Adrenal gland (tissue), 12 donors: Measurements from ENCODE around the gene CAD. TPM values are rescaled to one million over a fixed set of nuclear protein-coding genes. Genes with fewer than 3 reads are reported as not detected.

Experiments used
- DNase-seq, 7 donors: peaks; one replicate each; pipeline ENCODE4 v3.0.0-alpha.2; 2019 to 2020
- H3K27ac ChIP-seq, 5 donors: fragments of 200-600 bp; sonication (generic) in 4 of 5; 1 replicate in 3 of 5; 2 replicates in 2 of 5; pipeline versions ENCODE4 v1.5.1 to v1.8.0; 2016 to 2020; ENCODE audit warnings: mild to moderate bottlenecking in 1 of 5
- H3K27me3 ChIP-seq: fragments of 200-600 bp; 2 replicates; pipeline ENCODE4 v1.8.0; 2021
- H3K36me3 ChIP-seq, 2 donors: fragments of 200-600 bp; replicated peaks in 1 of 2; 1 replicate in 1 of 2; 2 replicates in 1 of 2; pipeline versions ENCODE4 v1.5.1 to v1.8.0; 2018 to 2022
- H3K4me1 ChIP-seq, 2 donors: fragments of 200-600 bp; replicated peaks in 1 of 2; 1 replicate in 1 of 2; 2 replicates in 1 of 2; pipeline versions ENCODE4 v1.5.1 to v1.8.0; 2018 to 2021
- H3K4me3 ChIP-seq, 4 donors: fragments of 200-600 bp; sonication (generic) in 3 of 4; one replicate each; pipeline ENCODE4 v1.5.1; 2016 to 2018
- H3K9me3 ChIP-seq, 3 donors: fragments of 200-600 bp; sonication (generic) in 1 of 3; replicated peaks in 1 of 3; 1 replicate in 2 of 3; 2 replicates in 1 of 3; pipeline versions ENCODE4 v1.5.1 to v1.8.0; 2016 to 2021
- CTCF ChIP-seq, 6 experiments: fragments of 450-650 bp in 4 of 6; fragments of 200-600 bp in 2 of 6; sonication (generic) in 1 of 6; IDR thresholded peaks; 1 replicate in 5 of 6; 2 replicates in 1 of 6; pipeline versions ENCODE4 v1.5.1 to v1.8.0; 2016 to 2021; ENCODE audit warnings: antibody characterized with exemption in 6 of 6, mild to moderate bottlenecking in 2 of 6, moderate library complexity in 1 of 6
- POLR2A ChIP-seq, 2 donors: fragments of 450-650 bp; IDR thresholded peaks; one replicate each; pipeline ENCODE4 v1.6.1; 2017; ENCODE audit warnings: antibody characterized with exemption in 2 of 2, mild to moderate bottlenecking in 2 of 2, moderate library complexity in 1 of 2
- WGBS, 4 donors: extraction: QIAGEN DNeasy Blood & Tissue Kit in 2 of 4; methylation state at CpG; one replicate each; pipeline versions ENCODE4 v1.1.5 to v1.1.7; 2013 to 2017; 5-methylcytosine and 5-hydroxymethylcytosine counted together
- intact Hi-C, 2 donors: fragments of 100-400 bp; cut with DNase I; formaldehyde crosslinking; loops; one replicate each; pipeline versions ENCODE4 v1.14.1 to v1.15.0; 2022 to 2023
- polyA plus RNA-seq, 3 donors: library from polyadenylated mRNA; stranded (reverse); fragments of 200-250 nt in 2 of 3; fragments of 350-450 nt in 1 of 3; fragmentation: Illumina TruSeq in 1 of 3; extraction: RNeasy Lipid Tissue Mini Kit (QIAGEN cat#74804) in 1 of 3; gene quantifications; one replicate each; pipeline ENCODE4 v1.2.3, GENCODE V29; 2013 to 2014
- total RNA-seq, 9 donors: library from RNA; depleted of rRNA in 4 of 9; stranded (reverse); fragments of >200 nt in 4 of 9; fragments of 120-200 nt in 1 of 9; fragmentation: NEBNext Ultra II Directional in 1 of 9; extraction: Animal tissue kit (Norgen Biotek cat#: 25700) in 1 of 9; gene quantifications; one replicate each; pipeline versions ENCODE4 v1.1.0 to v1.2.4, GENCODE V29; 2013 to 2023
- donor health status: healthy with polysubstance abuse.
- donor health status: Bipolar disorder and iron deficiency.
- donor health status: DM: yes; HTN: yes; CAD: no.
- donor health status: DM: no; HTN: no; CAD: no.
- donor health status: DM: no; HTN: no; CAD: no.
- donor health status: DM: yes; HTN: yes; CAD: no.

The CAD gene
- total and polyA plus RNA-seq, 12 donors, result 8.9 to 70.5 (median 18.4) TPM

- peaks cover 19 to 20% of the 10 kb centered on the region in 2 donors for H3K4me1 ChIP-seq
These were observed 73.4 kb downstream of the CAD start for GRCh38 chr2:27290549-27290948.

GRCh38 chr2:27291865-27292264 lies 74.7 kb downstream of the CAD start:
- TF ChIP-seq CTCF (IDR thresholded peaks at IDR 0.05) (no peak), POLR2A (IDR thresholded peaks at IDR 0.05) (no peak)
- intact Hi-C loops, result no loop called here
- DNase-seq, result no peak

More at GRCh38 chr2:27290549-27290948, 73.4 kb downstream of the CAD start:
- Histone ChIP-seq H3K36me3 (no peaks in the 10 kb centered on the region), H3K27ac (no peak overlapping the region), H3K4me3 (no peak overlapping the region), H3K27me3 (no peaks in the 10 kb centered on the region), H3K9me3 (no peaks in the 10 kb centered on the region)
- WGBS, 4 donors, result 78 to 88% (median 83%) methylated on average over 5 of the region's 5 CpGs
- intact Hi-C loops, result no loop called here
- DNase-seq, result no peak
- no peak for TF ChIP-seq POLR2A (IDR thresholded peaks at IDR 0.05)
- TF ChIP-seq CTCF (IDR thresholded peaks at IDR 0.05), result no peak

More at GRCh38 chr2:27291865-27292264, 74.7 kb downstream of the CAD start:
- H3K4me3 ChIP-seq, result no peak overlapping the region
- no peak overlapping the region for H3K27ac ChIP-seq
- peaks cover 19 to 20% of the 10 kb centered on the region in 2 donors for H3K4me1 ChIP-seq
- no peaks in the 10 kb centered on the region for H3K36me3 ChIP-seq
- H3K9me3 ChIP-seq, result no peaks in the 10 kb centered on the region
- WGBS, 4 donors, result 66 to 79% (median 70%) methylated on average over 6 of the region's 6 CpGs
- no peaks in the 10 kb centered on the region for H3K27me3 ChIP-seq

Other genes starting within 250 kb of the CAD start
- 10 to 100 TPM; 11.0 to 27.9 (median 18.6) TPM for gene MAPRE3, start 246.7 kb upstream of the CAD start, total RNA-seq
- gene MAPRE3, start 246.7 kb upstream of the CAD start, polyA plus RNA-seq, result 10 to 100 TPM; 26.5 to 73.0 (median 30.5) TPM
- 100 to 1,000 TPM in 2 of 9 donors, 10 to 100 TPM in 7; 25.2 to 124 (median 50.0) TPM for gene TMEM214, start 184.4 kb upstream of the CAD start, total RNA-seq
- 100 to 1,000 TPM in 1 of 3 donors, 10 to 100 TPM in 2; 63.7 to 111 (median 96.8) TPM for gene TMEM214, start 184.4 kb upstream of the CAD start, polyA plus RNA-seq
- gene AGBL5, start 165.7 kb upstream of the CAD start, total RNA-seq, result 10 to 100 TPM; 23.4 to 42.4 (median 32.0) TPM
- 10 to 100 TPM; 21.2 to 31.3 (median 29.8) TPM for gene AGBL5, start 165.7 kb upstream of the CAD start, polyA plus RNA-seq
- gene OST4, start 145.7 kb upstream of the CAD start, total RNA-seq, result 100 to 1,000 TPM; 174 to 617 (median 397) TPM
- gene OST4, start 145.7 kb upstream of the CAD start, polyA plus RNA-seq, result 100 to 1,000 TPM; 387 to 602 (median 531) TPM
- gene EMILIN1, start 138.8 kb upstream of the CAD start, total RNA-seq, result 100 to 1,000 TPM in 5 of 9 donors, 10 to 100 TPM in 4; 17.7 to 243 (median 115) TPM
- gene EMILIN1, start 138.8 kb upstream of the CAD start, polyA plus RNA-seq, result 100 to 1,000 TPM in 1 of 3 donors, 10 to 100 TPM in 1, 1 to 10 TPM in 1; 4.2 to 168 (median 84.4) TPM
- gene KHK, start 130.6 kb upstream of the CAD start, total RNA-seq, result 10 to 100 TPM in 4 of 9 donors, 1 to 10 TPM in 5; 4.0 to 14.4 (median 9.0) TPM
- gene KHK, start 130.6 kb upstream of the CAD start, polyA plus RNA-seq, result 1 to 10 TPM; 3.3 to 6.7 (median 4.9) TPM
- gene CGREF1, start 98.2 kb upstream of the CAD start, total RNA-seq, result 1 to 10 TPM in 4 of 9 donors, under 1 TPM in 4, not detected in 1; 0.52 to 4.7 (median 1.0) TPM
- gene CGREF1, start 98.2 kb upstream of the CAD start, polyA plus RNA-seq, result 1 to 10 TPM; 1.8 to 2.0 (median 2.0) TPM
- 1 to 10 TPM in 6 of 9 donors, under 1 TPM in 2, not detected in 1; 0.61 to 3.3 (median 1.5) TPM for gene ABHD1, start 93.6 kb upstream of the CAD start, total RNA-seq
- 1 to 10 TPM in 2 of 3 donors, under 1 TPM in 1; 0.90 to 6.0 (median 4.4) TPM for gene ABHD1, start 93.6 kb upstream of the CAD start, polyA plus RNA-seq
- 10 to 100 TPM; 47.0 to 91.5 (median 64.6) TPM for gene PREB, start 82.7 kb upstream of the CAD start, total RNA-seq
- 10 to 100 TPM; 44.1 to 68.5 (median 67.8) TPM for gene PREB, start 82.7 kb upstream of the CAD start, polyA plus RNA-seq
- not detected for gene PRR30, start 78.0 kb upstream of the CAD start, total RNA-seq
- not detected for gene PRR30, start 78.0 kb upstream of the CAD start, polyA plus RNA-seq
- gene TCF23, start 68.4 kb upstream of the CAD start, total RNA-seq, result under 1 TPM in 7 of 9 donors, not detected in 2; under 0.01 to 0.35 (median 0.08) TPM
- gene TCF23, start 68.4 kb upstream of the CAD start, polyA plus RNA-seq, result under 1 TPM in 2 of 3 donors, not detected in 1; 0.03 to 0.24 TPM
- gene ATRAID, start 5.3 kb upstream of the CAD start, total RNA-seq, result 100 to 1,000 TPM; 124 to 292 (median 155) TPM
- 100 to 1,000 TPM; 139 to 228 (median 190) TPM for gene ATRAID, start 5.3 kb upstream of the CAD start, polyA plus RNA-seq
- gene SLC5A6, start 5.1 kb upstream of the CAD start, total RNA-seq, result 10 to 100 TPM; 13.5 to 35.0 (median 18.5) TPM
- gene SLC5A6, start 5.1 kb upstream of the CAD start, polyA plus RNA-seq, result 10 to 100 TPM; 17.8 to 30.1 (median 18.1) TPM
- 1 to 10 TPM in 8 of 9 donors, not detected in 1; 1.4 to 5.6 (median 3.1) TPM for gene SLC30A3, start 45.7 kb downstream of the CAD start, total RNA-seq
- gene SLC30A3, start 45.7 kb downstream of the CAD start, polyA plus RNA-seq, result 1 to 10 TPM in 2 of 3 donors, under 1 TPM in 1; 0.27 to 1.5 (median 1.3) TPM
- 1 to 10 TPM in 3 of 9 donors, under 1 TPM in 3, not detected in 3; 0.14 to 2.0 (median 0.99) TPM for gene DNAJC5G, start 58.1 kb downstream of the CAD start, total RNA-seq
- 1 to 10 TPM in 1 of 3 donors, under 1 TPM in 1, not detected in 1; 0.88 to 2.9 TPM for gene DNAJC5G, start 58.1 kb downstream of the CAD start, polyA plus RNA-seq
- gene TRIM54, start 65.1 kb downstream of the CAD start, total RNA-seq, result 10 to 100 TPM in 6 of 9 donors, 1 to 10 TPM in 3; 1.2 to 27.7 (median 12.7) TPM
- gene TRIM54, start 65.1 kb downstream of the CAD start, polyA plus RNA-seq, result 10 to 100 TPM in 2 of 3 donors, 1 to 10 TPM in 1; 2.1 to 47.1 (median 21.1) TPM
- 1 to 10 TPM; 2.1 to 7.2 (median 3.9) TPM for gene UCN, start 91.1 kb downstream of the CAD start, total RNA-seq
- 10 to 100 TPM in 2 of 3 donors, under 1 TPM in 1; 0.42 to 14.9 (median 11.3) TPM for gene UCN, start 91.1 kb downstream of the CAD start, polyA plus RNA-seq
- gene MPV17, start 105.7 kb downstream of the CAD start, total RNA-seq, result 100 to 1,000 TPM in 8 of 9 donors, 10 to 100 TPM in 1; 96.8 to 207 (median 146) TPM
- gene MPV17, start 105.7 kb downstream of the CAD start, polyA plus RNA-seq, result 100 to 1,000 TPM; 356 to 568 (median 360) TPM
- gene GTF3C2, start 139.4 kb downstream of the CAD start, total RNA-seq, result 10 to 100 TPM; 30.6 to 60.4 (median 47.2) TPM
- 10 to 100 TPM; 52.3 to 73.9 (median 60.9) TPM for gene GTF3C2, start 139.4 kb downstream of the CAD start, polyA plus RNA-seq
- gene EIF2B4, start 153.0 kb downstream of the CAD start, total RNA-seq, result 10 to 100 TPM; 34.2 to 51.5 (median 43.2) TPM
- gene EIF2B4, start 153.0 kb downstream of the CAD start, polyA plus RNA-seq, result 100 to 1,000 TPM in 2 of 3 donors, 10 to 100 TPM in 1; 55.3 to 165 (median 131) TPM
- 100 to 1,000 TPM; 119 to 174 (median 130) TPM for gene SNX17, start 153.2 kb downstream of the CAD start, total RNA-seq
- gene SNX17, start 153.2 kb downstream of the CAD start, polyA plus RNA-seq, result 10 to 100 TPM; 66.8 to 89.0 (median 79.0) TPM
- 10 to 100 TPM in 7 of 9 donors, 1 to 10 TPM in 2; 3.1 to 29.2 (median 15.6) TPM for gene ZNF513, start 163.4 kb downstream of the CAD start, total RNA-seq
- 10 to 100 TPM in 2 of 3 donors, 1 to 10 TPM in 1; 6.1 to 83.7 (median 72.5) TPM for gene ZNF513, start 163.4 kb downstream of the CAD start, polyA plus RNA-seq
- gene PPM1G, start 192.2 kb downstream of the CAD start, total RNA-seq, result 10 to 100 TPM; 50.1 to 78.9 (median 60.6) TPM
- gene PPM1G, start 192.2 kb downstream of the CAD start, polyA plus RNA-seq, result 100 to 1,000 TPM in 1 of 3 donors, 10 to 100 TPM in 2; 51.0 to 107 (median 54.7) TPM
- 100 to 1,000 TPM in 1 of 9 donors, 10 to 100 TPM in 8; 48.4 to 100 (median 75.4) TPM for gene NRBP1, start 211.3 kb downstream of the CAD start, total RNA-seq
- gene NRBP1, start 211.3 kb downstream of the CAD start, polyA plus RNA-seq, result 100 to 1,000 TPM in 1 of 3 donors, 10 to 100 TPM in 2; 52.7 to 126 (median 58.1) TPM
- 1 to 10 TPM; 1.2 to 8.2 (median 4.2) TPM for gene KRTCAP3, start 225.0 kb downstream of the CAD start, total RNA-seq
- gene KRTCAP3, start 225.0 kb downstream of the CAD start, polyA plus RNA-seq, result 1 to 10 TPM; 1.4 to 6.4 (median 5.4) TPM